Panc1 (cell line): Measurements from ENCODE around the gene NAPG. TPM values are rescaled to one million over a fixed set of nuclear protein-coding genes. Genes with fewer than 3 reads are reported as not detected.
"Not testable (repeated sequence)": the region's sequence is repeated elsewhere in the genome, so short reads cannot be mapped to it uniquely, and the experiment has no call there.

Experiments used
- ATAC-seq: fragments of 200-7000 bp; cut with Tn5 transposase; 2 replicates; pipeline ENCODE4 v1.9.1; 2020; ENCODE audit warnings: mild to moderate bottlenecking, moderate library complexity
- BruUV-seq: library from RNA; stranded (reverse); fragments of 400-500 nt; replicated peaks from 2 replicates; lab custom pipeline; 2021; lab: Mats Ljungman, UMichigan
- CTCF ChIA-PET: fragments of 300-600 bp; sonication (Branson Sonifier 250); formaldehyde crosslinking; loops from one replicate; lab custom pipeline; 2022; ENCODE audit warnings: antibody characterized with exemption; lab: Charles Lee
- POLR2A ChIA-PET: fragments of 300-600 bp; sonication (Branson Sonifier 250); formaldehyde crosslinking; loops from one replicate; lab custom pipeline; 2022; ENCODE audit warnings: antibody characterized with exemption; lab: Charles Lee
- DNase-seq: peaks from one replicate; pipeline ENCODE4 v3.0.0-alpha.2; 2010; ENCODE audit warnings: low read depth, low spot score
- H3K27ac ChIP-seq: 2 replicates; pipeline ENCODE4 v1.5.1; 2011; ENCODE audit warnings: mild to moderate bottlenecking, low read length, inconsistent platforms
- H3K27me3 ChIP-seq: fragments of 200-500 bp; sonication (Bioruptor generic); 2 replicates; pipeline ENCODE4 v1.6.0; 2014; ENCODE audit warnings: low read length, inconsistent platforms; ENCODE audit not compliant: control insufficient read depth, insufficient read depth
- H3K36me3 ChIP-seq: fragments of 200-500 bp; sonication (Bioruptor generic); 2 replicates; pipeline ENCODE4 v1.5.1; 2014; ENCODE audit warnings: inconsistent platforms, mild to moderate bottlenecking, low read length, moderate library complexity; ENCODE audit not compliant: control insufficient read depth, insufficient read depth
- H3K4me1 ChIP-seq: 2 replicates; pipeline ENCODE4 v1.5.1; 2011; ENCODE audit warnings: inconsistent platforms, mild to moderate bottlenecking, low read length, moderate library complexity; ENCODE audit not compliant: control insufficient read depth, insufficient read depth
- H3K4me3 ChIP-seq, 2 experiments: 2 replicates each; pipeline ENCODE4 v1.5.1; 2011 to 2012; ENCODE audit warnings: low read depth in 2 of 2, low read length in 2 of 2, mild to moderate bottlenecking in 2 of 2, inconsistent platforms in 1 of 2, moderate library complexity in 1 of 2
- H3K9me3 ChIP-seq: fragments of 200-500 bp; sonication (Bioruptor generic); 2 replicates; pipeline ENCODE4 v1.5.1; 2014; ENCODE audit warnings: low read depth, mild to moderate bottlenecking, inconsistent platforms, low read length, moderate library complexity; ENCODE audit not compliant: control insufficient read depth, insufficient read depth
- CTCF ChIP-seq: fragments of 450-650 bp; IDR thresholded peaks from 2 replicates; pipeline ENCODE4 v1.5.1; 2017; ENCODE audit warnings: mild to moderate bottlenecking
- POLR2AphosphoS5 ChIP-seq: IDR thresholded peaks from 2 replicates; pipeline ENCODE4 v1.6.1; 2012; ENCODE audit warnings: mild to moderate bottlenecking, low read depth, low read length, moderate library complexity
- REST ChIP-seq, 2 experiments: IDR thresholded peaks; 2 replicates each; pipeline ENCODE4 v1.6.1; 2011 to 2012; ENCODE audit warnings: low read depth in 2 of 2, control low read depth in 1 of 2, low read length in 1 of 2, mild to moderate bottlenecking in 1 of 2, moderate library complexity in 1 of 2; ENCODE audit not compliant: insufficient read depth in 1 of 2
- SIN3A ChIP-seq: IDR thresholded peaks from 2 replicates; pipeline ENCODE4 v1.6.1; 2012; ENCODE audit warnings: low read depth, mild to moderate bottlenecking, low read length, moderate library complexity, borderline replicate concordance; ENCODE audit not compliant: insufficient read depth
- TCF7L2 ChIP-seq: IDR thresholded peaks from 2 replicates; pipeline ENCODE4 v1.6.1; 2011; ENCODE audit warnings: mild to moderate bottlenecking, low read depth, low read length, inconsistent platforms
- in situ Hi-C: cut with HindIII; loops from 2 replicates; pipeline ENCODE4 v1.10.0; 2016; ENCODE audit warnings: low sequenced_read_pairs, low pct_unique_long_range_greater_than_20kb
- intact Hi-C: fragments of 100-400 bp; cut with micrococcal nuclease; formaldehyde crosslinking; loops from one replicate; pipeline ENCODE4 v1.10.0; 2022; ENCODE audit not compliant: unreplicated experiment
- total RNA-seq: library from RNA; stranded (reverse); gene quantifications from one replicate; pipeline ENCODE4 v1.2.1, GENCODE V29; 2021; ENCODE audit not compliant: unreplicated experiment

NAPG gene
- total RNA-seq, 1 experiment from 2014 or later: 27.8 TPM

GRCh38 chr18:10577842-10578572, 52.2 kb downstream of the NAPG start:
- H3K4me3 ChIP-seq, ATAC-seq, BruUV-seq, H3K27me3 ChIP-seq, in situ Hi-C loops, DNase-seq, H3K9me3 ChIP-seq, intact Hi-C loops, H3K27ac ChIP-seq, H3K4me1 ChIP-seq, CTCF ChIA-PET, POLR2A ChIA-PET, H3K36me3 ChIP-seq: not testable (repeated sequence)

GRCh38 chr18:10578573-10578899, 52.7 kb downstream of the NAPG start:
- H3K27ac ChIP-seq, POLR2A ChIA-PET, CTCF ChIA-PET: not testable (repeated sequence)

GRCh38 chr18:10579079-10579867, 53.4 kb downstream of the NAPG start:
- no peak for ATAC-seq
- TF ChIP-seq POLR2AphosphoS5 (no peak), SIN3A (no peak), TCF7L2 (no peak), REST (IDR thresholded peaks at IDR 0.05; ENCODE audit: insufficient read depth in 1 of 2, low read depth in 2 of 2, low read length in 1 of 2) (no peak), CTCF (no peak)
- H3K4me1 ChIP-seq: no peaks in the 10 kb centered on the region
- H3K36me3 ChIP-seq: no peaks in the 10 kb centered on the region
- ChIA-PET POLR2A (no interaction called here), CTCF (no interaction called here)
- H3K27ac ChIP-seq: no peak overlapping the region
- intact Hi-C loops (no loop called here), in situ Hi-C loops (no loop called here)
- H3K9me3 ChIP-seq: no peaks in the 10 kb centered on the region
- no peak for DNase-seq
- no peak overlapping the region for H3K4me3 ChIP-seq
- H3K27me3 ChIP-seq: no peaks in the 10 kb centered on the region
- BruUV-seq: no TSS peak

More at GRCh38 chr18:10578573-10578899, 52.7 kb downstream of the NAPG start:
- intact Hi-C loops, H3K4me1 ChIP-seq, in situ Hi-C loops, H3K27me3 ChIP-seq, H3K4me3 ChIP-seq, H3K9me3 ChIP-seq, ATAC-seq, BruUV-seq, DNase-seq, H3K36me3 ChIP-seq: not testable (repeated sequence)
